ENCODE results near the gene CCDC57.
"Not testable (repeated sequence)": the region's sequence is repeated elsewhere in the genome, so short reads cannot be mapped to it uniquely, and the experiment has no call there.

Gene CCDC57

DNA sequence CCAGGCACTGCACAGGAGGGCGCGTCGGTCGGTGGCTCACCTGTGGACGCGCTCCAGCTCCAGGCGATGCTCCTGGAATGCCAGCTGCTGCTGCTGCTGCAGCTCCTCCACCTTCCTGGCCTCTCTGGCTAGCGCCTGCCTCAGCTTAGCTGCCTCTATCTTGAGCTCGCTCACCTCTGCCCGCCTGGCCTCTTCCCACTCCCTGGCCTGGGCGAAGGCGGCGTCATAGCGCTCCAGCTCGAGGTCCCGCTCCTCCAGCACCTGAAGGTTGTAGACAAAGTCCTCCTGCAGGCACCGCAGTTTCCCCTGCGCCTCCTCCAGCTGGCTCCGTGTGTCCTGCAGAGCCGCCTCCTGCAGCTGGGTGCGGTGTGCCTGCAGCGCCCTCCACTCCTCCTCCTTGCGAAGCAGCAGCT, 11.1 kb downstream of the CCDC57 start:
- no peak for DNase-seq (ENCODE audit: low read depth)

GRCh38 chr17:82200743-82201497, 11.7 kb downstream of the CCDC57 start:
- DNase-seq (ENCODE audit: low read depth), result no peak

DNA sequence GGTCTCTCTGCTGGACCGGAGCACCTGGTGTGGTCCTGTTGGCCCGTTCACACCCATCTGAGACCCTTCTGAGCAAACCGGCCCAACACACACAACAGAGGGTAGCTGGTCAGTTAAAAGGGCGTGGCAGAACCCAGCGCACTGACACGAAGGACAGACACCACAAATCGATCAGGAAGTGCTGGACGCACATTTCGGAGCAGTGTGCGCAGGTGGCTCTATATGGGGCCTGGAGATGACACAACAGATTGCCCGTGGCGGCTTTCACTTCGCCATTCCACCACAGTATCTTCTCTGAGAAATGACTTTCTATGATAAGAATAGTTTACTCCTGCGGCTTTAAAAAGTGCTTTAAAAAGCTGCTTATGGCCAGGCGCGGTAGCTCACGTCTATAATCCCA, 12.5 kb downstream of the CCDC57 start:
- no peak for DNase-seq (ENCODE audit: low read depth)

DNA sequence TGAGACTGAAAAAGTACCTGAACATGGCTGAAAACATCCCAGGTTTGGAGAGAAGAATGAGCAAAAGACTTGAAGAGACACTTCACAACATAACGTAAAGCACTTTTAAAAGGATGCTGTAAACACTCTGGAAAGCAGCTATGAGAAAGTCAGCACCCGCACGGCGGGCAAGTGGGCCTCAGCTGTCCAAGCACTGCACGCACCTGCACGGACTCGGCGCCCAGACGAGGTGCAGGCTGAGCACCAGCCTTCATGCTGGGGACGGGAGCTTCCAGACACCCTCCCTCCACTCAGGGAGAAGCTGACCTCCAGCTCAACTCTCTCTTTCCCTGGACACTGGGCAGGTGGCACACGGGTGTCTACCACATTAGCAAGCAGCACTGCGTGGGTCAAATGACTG, 13.1 kb downstream of the CCDC57 start:
- no peak for DNase-seq (ENCODE audit: low read depth)

DNA sequence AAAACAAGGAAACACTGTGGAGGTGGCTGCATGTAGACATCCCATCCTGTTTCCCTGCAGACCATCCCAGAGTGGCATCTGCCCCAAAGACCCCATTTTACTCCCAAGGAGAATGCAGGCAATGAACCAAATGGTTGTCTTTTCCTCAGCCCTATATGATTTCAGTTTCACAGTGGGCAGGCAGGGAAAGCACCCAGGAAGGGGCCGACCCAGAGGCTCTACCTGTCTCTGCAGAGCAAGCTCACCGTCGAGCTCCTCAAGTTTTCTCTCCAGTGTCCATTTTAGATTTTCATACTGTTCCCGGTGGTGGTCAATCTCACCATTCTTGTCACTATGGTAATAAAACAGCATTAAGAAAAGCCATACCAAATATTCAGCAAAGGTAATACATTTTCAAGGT, 14.6 kb downstream of the CCDC57 start:
- no peak for DNase-seq (ENCODE audit: low read depth)

DNA sequence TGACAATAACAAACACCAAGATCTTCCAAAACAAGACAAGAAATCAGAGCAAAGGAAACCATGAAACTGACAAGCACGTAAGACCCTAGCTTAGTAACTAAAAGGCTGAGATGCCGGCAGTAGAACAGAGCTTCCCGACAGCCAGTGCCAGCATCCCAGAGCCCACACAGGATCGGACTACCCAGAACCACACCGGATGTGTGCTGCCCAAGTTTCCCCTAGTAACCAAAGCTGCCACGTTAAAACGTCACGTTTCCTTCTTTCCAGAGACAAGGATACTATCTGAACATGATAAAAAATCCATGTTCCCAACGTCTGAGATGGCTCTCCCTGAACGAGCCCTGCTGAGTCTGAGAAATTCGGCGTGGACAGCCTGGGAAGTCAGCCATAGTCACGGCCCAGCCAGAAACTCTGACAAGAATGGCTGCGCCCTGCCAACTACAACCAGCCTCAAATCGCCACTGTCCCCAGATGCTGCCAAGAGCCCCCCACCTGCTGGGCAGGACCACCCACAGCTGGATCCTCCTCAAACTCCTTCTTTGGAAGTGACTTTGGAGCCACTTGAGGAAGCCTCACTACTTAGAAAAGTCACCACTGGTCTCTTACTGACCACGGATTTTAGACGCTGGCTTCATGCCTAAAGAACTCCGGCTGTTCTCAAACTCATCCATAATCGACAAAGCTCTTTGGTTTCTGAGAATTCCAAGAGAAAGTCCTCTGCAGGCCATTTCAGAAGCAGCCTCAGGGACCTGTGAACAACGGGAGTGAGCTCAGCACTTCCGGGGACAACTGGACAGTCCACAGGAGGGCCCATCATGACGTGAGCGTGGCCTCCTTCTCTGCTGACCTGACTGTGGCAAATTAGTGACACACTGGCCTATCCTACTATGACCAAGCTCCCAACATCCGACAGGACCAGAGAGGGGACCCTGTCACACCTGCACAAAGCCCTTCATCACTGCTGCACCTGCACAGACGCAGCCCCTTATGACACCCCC, 16.7 kb downstream of the CCDC57 start:
- DNase-seq (ENCODE audit: low read depth), result no peak

DNA sequence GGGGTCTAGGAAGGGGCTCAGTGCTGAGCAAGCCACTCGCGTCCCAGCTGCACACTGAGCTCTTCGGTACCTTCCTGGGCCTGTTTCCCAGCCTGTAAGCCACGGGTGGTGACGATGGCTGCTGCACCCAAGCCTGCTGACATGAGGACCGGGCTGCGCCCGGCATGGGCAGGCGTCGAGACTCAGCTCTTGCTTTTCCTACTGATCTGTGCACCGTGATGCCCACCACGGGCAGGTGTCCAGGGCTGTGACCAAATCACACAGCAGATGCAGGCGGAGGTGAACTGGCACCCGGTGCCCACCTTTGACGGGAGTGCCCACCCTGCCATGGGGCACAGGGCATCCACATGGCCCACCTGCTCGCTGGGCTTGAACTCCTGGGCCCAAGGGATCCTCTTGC, 17.9 kb downstream of the CCDC57 start:
- no peak for DNase-seq (ENCODE audit: low read depth)

DNA sequence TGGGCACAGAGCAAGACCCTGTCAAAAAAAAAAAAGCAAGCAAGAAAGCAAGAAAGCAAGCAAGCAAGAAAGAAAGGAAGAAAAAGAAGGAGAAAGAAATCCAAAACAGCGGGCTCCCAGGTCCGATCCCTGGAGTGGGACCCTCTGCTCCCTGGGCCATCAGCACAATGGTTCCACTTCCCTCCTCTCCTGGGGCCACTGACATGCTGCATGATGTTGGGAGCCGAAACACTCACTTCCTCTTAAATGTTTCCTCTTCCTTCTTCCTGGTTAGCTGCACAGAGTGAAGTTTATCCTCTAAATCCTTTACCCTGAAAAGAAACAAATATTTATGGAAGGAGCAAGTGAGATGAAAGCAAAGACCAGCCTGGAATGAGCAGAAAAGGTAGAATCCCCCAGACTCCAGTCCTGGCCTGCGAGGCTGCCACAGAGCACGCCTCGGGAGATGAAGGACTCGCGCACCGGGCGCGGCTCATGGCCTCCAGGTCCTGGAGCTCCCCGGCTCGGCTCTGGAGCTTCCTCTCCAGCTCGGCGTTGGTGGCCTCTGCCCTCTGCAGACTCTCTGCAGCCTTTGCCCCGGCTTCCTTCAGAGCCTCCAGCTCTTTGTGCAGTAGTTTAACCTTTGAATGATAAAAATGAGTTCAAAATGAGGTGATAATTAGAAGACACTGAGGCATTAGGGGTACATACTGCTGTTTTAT, 19.0 kb downstream of the CCDC57 start:
- DNase-seq (ENCODE audit: low read depth), result no peak

DNA sequence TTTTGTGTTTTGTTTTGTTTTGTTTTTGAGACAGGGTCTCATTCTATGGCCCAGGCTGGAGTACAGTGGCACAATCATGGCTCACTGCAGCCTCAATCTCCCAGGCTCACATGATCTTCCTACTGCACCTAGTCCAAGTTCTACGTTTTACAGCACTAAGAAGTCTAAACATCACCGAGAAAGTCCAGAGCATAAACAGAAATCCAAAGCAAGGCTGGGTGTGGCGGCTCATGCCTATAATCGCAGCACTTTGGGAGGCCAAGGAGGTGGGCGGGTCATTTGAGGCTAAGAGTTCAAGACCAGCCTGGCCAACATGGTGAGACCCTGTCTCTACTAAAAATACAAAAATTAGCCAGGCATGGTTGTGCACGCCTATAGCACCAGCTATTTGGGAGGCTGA, 19.6 kb downstream of the CCDC57 start:
- DNase-seq (ENCODE audit: low read depth), result not testable (repeated sequence)

GRCh38 chr17:82188001-82188961, 24.4 kb downstream of the CCDC57 start:
- DNase-seq (ENCODE audit: low read depth), result no peak

- DNase-seq (ENCODE audit: low read depth), result no peak
Observed at GRCh38 chr17:82187500-82187899, 25.1 kb downstream of the CCDC57 start.

DNA sequence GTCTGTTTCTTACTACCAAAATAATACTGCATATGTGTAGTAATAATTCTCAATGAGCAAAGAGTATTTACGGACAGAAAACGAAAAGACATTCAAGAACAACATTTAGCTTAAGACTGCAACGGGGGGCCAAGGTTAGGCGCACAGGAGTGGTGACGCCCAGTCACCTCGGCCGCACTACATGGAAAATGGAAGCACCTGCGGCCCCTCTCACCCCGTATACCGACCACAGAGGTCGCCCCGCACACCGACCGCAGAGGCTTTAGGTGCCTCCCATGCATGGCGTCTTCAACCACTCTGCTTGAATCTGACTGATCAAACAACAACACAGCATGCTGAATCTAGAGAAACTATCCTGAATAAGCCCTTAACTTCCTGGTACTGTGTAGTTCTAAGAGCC, 26.4 kb downstream of the CCDC57 start:
- DNase-seq (ENCODE audit: low read depth), result no peak

- DNase-seq (ENCODE audit: low read depth), result no peak
Observed at GRCh38 chr17:82184761-82185160, 27.9 kb downstream of the CCDC57 start.

DNA sequence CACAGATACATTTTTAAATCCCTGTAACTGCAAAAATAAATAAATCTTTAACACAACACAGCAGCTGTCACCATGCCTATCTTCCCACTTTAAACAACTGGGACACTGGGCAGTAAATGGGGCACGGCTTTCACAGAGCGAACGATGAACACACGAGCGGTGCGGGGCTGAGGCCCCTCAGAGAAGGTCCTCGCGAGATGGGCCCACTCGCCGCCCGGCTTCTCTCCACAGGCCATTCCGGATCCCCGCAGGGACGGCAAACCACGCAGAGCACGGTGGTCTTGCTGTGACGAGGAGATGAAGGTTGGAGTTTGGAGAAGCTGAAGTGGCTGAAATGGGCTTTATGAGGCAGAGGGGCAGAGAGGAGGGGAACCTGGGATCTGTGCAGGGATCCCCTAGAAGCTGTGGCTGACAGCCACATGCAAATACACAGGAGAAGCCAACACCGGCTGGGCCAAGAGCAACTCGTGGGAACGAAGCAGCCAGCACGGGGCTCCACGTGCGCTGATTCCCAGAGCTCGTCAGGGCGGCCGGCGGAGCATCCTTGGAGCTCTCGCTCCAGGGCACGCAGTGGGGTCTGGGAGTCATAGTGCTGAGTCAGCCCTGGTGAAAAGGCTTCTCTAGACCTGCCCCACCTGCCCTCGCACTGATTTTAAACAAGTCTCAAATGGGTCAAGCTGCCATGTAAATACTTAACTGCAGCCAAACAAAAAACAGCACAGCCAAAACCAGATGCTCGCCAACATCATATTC, 31.7 kb downstream of the CCDC57 start:
- no peak for DNase-seq (ENCODE audit: low read depth)

GRCh38 chr17:82179946-82180475, 32.6 kb downstream of the CCDC57 start:
- DNase-seq (ENCODE audit: low read depth), result no peak

DNA sequence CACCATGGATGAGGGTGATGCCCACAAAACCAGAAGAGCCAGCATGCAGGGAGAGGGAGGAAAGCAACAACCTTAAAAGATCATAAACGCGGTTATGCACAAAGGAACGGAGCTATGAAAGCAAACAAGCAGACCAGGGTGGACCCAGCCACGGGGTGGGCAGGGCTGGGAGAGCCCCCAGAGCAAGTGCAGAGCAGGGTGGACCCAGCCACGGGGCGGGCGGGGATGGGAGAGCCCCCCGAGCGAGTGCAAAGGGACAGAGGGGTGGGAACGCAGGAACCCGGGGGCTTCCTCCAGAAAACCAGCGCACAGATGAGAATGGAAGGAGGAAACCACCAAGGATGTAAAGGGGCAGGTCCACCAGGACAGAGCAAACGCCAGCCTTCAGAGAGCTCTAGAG, 33.2 kb downstream of the CCDC57 start:
- DNase-seq (ENCODE audit: low read depth), result no peak

- DNase-seq (ENCODE audit: low read depth), result no peak
Observed at GRCh38 chr17:82178499-82179261, 34.0 kb downstream of the CCDC57 start.

DNA sequence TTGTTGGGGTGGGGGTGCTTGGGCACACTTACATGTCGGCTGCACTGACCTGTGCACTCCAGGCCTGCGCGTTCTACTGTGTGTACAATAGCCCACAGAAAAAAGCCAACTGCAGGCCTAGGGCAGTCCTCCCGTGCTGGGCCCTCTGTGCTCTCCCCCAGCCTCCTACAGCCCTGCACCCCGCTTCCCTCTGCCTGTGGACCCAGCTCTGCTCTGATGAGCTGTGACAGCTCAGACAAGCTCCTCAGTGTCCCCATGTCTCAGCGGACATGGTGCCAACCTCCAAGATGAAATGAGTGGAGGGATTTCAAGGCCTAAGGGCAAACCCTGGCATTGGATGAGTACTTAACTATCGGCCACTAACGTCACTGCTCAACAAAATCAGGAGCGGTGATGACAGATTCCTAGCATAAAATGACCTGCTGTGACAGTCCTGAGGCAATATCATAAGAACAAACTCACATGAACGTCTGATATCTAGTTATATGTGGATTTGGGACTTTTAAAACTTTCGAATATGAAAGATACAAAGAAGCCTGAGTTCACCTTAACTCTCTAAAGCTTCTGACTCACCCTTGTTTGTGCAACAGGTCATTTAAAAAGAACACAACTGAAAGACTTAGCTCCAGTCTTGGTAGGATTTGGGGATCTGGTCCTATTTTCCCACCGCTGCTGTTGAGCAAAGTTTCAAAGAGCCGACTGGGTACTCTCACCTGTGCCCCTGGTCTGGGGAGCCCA, 34.7 kb downstream of the CCDC57 start:
- DNase-seq (ENCODE audit: low read depth), result no peak

- no peak for DNase-seq (ENCODE audit: low read depth)
Observed at GRCh38 chr17:82177276-82177675, 35.4 kb downstream of the CCDC57 start.
